GM18505 (cell line): ENCODE data around the gene CHPT1.
"Not testable (repeated sequence)": the region's sequence is repeated elsewhere in the genome, so short reads cannot be mapped to it uniquely, and the experiment has no call there.

Source experiments
- ATAC-seq: cut with Tn5 transposase; IDR thresholded peaks from one replicate; pipeline ENCODE4 v1.9.1; 2021; ENCODE audit not compliant: unreplicated experiment
- POLR2A ChIP-seq: IDR thresholded peaks from 4 replicates; pipeline ENCODE4 v1.6.1; 2011; ENCODE audit warnings: borderline replicate concordance; ENCODE audit not compliant: insufficient read depth, insufficient read length; ENCODE audit errors: extremely low read depth

CHPT1 gene

DNA sequence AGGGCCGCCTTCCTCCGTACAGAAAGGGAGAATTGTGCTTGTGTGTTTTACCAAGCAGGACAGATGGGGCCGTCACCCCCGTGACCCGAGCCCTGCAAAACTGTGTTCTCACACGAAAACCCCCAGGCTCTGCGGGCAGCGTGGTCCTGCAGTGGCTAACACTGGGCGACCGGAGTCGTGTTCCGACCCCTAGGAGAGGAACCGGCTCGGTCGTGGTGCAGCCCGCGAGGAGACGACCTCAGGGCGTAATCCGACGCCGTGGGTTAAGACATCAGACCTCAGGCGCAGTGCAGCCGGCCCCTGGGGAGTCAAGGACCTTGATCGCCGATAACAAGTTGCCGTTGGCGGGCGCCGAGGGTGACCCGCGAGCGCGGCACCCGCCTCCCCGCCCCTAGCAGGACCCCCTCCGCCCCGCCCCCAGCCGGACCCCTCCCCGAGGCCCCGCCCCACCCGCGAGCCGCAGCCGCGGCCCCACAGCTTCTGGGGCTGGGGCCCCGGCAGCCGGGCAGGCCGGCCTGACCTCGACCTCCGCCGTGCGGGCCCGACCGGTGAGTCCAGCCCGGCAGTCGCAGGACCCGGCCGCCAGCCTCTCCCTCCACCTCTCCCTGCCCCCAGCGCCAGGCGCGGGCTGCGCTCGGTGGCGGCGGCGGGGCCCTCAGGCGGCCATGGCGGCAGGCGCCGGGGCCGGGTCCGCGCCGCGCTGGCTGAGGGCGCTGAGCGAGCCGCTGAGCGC lies at the start of gene CHPT1:
Gene CHPT1, plus strand, starts transcription at position 444 of the 733 bp plus-strand sequence. Its CDS starts 222 bp downstream, at position 666.
- TF ChIP-seq POLR2A, result peak; percentile 58

DNA sequence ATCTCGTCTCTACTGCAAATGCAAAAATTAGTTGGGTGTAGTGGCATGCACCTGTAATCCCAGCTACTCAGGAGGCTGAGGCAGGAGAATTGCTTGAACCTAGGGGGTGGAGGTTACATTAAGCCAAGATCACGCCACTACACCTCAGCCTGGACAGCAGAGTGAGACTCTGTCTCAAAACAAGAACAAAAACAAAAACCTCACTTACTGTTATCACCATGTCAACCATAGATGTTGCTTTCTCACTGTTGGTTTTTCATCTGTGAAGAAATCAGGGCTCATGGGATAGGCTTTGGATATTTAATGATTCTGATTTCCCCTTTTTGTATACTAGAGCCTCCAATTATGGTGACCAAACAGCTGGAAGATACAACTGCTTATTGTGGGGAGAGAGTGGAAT lies 49.7 kb upstream of the CHPT1 start:
- ATAC-seq, result no peak
- TF ChIP-seq POLR2A, result no peak

More for the DNA sequence above, at the start of gene CHPT1:
- peak; percentile 63 for ATAC-seq

DNA sequence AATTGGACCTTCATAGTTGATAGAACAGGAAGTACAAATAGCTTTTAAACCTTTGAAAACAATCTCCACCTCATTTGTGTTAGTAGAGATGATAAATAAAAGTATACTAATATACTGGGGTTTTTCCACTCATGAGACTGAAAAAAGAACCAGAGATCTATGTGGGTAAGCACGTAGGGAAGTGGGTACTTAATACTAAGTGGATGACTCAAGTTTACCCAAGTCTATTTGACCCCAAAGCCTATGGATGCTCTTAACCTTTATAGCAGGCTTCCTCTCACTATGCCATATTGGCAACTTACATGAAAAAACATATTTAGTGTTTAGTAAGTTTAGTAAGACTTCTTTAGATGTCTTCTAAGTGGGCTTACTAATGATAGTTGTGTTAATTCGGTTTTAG lies 49.2 kb upstream of the CHPT1 start:
- ATAC-seq, result no peak
- no peak for TF ChIP-seq POLR2A

DNA sequence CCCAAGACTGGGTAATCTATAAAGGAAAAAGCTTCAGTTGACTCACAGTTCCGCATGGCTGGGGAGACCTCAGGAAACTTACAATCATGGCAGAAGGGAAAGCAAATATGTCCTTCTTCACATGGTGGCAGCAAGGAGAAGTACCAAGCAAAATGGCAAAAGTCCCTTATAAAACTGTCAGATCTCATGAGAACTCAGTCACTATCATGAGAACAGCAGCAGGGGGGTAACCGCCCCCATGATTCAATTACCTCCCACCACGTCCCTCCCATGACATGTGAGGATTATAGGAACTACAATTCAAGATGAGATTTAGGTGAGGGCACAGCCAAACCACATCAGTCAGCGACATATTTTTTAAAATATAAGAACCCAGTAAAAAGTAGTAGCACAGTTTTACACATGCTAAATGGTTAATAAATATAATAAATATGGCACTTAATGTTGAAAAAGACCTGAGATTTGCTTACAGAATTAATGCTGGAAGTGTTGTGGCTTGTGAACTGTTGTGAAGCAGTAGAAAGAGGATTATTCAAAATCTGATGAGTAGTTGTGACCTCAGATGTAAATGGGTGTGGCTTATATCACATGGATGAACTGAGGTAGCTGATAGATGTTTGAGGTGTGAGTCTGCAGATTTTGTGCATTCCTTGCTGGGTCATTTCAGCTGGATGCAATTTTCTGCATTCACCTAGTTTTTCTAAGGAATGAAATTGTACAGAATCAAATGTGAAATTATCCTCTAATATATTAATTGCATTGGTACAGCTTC lies 46.9 kb upstream of the CHPT1 start:
- TF ChIP-seq POLR2A, result no peak
- no peak for ATAC-seq

DNA sequence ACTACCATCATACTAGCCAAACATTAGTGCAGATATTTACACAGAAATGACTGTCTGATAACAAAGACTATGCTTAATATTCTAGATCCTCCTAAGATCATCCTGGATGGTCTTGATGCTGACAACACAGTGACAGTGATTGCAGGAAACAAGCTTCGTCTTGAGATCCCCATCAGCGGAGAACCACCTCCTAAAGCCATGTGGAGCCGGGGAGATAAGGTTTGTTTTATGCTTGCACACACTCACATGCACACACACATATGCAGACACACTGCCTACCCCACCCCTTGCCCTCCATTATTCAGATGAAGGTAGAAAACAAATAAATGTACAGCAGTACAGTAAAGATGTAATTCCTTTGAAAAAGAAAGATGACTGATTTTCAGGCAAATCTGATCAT lies 44.4 kb upstream of the CHPT1 start:
- TF ChIP-seq POLR2A, result no peak
- no peak for ATAC-seq

DNA sequence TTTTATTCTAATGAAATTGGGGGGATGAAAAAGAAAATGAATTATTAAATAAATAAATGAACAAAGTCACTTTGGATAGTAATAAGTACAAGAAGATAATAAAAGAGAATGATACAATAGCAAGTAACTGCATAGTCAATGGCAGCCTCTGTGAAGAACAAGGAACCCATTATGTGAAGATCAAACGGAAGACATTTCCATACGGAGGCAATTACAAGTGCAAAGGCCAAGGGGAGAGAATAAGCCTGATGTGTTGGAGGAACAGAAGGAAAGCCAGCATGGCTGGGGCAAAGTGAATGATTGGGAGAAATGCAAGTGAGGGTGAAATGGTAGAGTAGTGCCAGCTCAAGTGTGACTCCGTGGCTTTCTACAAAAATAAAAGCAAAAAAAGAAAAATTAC lies 43.9 kb upstream of the CHPT1 start:
- ATAC-seq, result no peak

DNA sequence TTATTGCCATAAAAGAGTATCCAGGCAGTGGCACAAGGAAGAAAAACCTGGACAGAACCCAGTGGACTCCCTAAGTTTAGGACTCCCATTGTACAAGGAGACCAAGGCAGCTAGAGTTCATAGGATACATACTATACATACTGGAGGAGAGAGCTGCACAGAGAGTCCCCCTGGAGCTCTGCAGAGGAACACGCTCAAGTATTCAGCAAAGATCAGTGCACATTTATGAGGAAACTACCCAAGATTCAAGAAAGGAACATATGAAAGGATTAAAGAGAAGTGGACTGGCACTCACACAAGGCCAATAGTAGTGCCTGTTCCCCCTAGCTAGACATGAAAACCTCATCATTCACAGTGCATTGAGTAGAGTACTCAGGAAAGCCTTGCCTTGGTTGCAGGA lies 43.0 kb upstream of the CHPT1 start:
- TF ChIP-seq POLR2A, result no peak
- no peak for ATAC-seq

More for the DNA sequence above, 43.9 kb upstream of the CHPT1 start:
- TF ChIP-seq POLR2A, result no peak

DNA sequence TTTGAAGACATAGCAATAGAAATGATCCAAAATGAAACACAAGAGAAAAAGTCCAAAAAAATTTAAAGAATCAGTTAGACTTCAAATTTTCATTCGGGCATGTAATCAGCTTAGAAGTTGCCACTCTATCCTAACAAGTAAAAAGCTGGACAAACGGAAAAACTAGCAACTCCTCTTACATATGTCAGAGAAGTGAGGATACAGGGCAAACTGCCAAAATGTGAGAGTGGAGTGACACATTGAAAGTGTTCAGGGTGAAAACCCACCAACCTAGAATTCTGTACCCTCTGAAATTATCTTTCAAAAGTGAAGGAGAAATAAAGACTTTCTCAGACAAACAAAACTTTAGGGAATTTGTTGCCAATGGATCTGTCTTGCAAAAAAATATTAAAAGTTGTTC lies 42.0 kb upstream of the CHPT1 start:
- no peak for TF ChIP-seq POLR2A
- no peak for ATAC-seq

DNA sequence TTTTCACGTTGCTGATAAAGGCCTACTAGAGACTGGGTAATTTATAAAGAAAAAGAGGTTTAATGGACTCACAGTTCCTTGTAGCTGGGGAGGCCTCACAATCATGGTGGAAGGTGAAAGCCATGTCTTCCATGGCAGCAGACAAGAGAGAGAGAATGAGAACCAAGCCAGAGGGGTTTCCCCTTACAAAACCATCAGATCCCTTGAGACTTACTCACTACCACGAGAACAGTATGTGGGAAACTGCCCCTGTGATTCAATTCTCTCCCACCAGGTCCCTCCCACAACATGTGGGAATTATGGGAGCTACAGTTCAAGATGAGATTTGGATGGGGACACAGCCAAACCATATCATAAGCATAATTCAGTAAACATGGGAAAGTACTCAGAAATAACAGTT lies 36.8 kb upstream of the CHPT1 start:
- ATAC-seq, result not testable (repeated sequence)

DNA sequence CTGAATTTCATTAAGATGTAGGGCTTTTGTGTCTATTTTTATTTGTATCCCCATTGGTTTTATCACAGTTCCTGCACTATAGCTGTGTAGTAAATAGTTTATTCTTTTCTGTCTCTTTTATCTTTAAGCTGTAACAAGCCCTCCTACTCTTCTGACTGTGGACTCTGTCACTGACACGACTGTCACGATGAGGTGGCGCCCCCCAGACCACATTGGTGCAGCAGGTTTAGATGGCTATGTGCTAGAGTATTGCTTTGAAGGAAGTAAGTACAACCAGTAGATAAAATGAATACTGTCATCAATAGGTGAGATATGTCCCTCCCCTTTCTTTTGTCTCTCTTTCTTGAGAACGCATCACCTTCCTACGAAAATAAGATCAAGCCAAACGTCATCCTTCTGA lies 34.1 kb upstream of the CHPT1 start:
- no peak for TF ChIP-seq POLR2A
- ATAC-seq, result no peak

DNA sequence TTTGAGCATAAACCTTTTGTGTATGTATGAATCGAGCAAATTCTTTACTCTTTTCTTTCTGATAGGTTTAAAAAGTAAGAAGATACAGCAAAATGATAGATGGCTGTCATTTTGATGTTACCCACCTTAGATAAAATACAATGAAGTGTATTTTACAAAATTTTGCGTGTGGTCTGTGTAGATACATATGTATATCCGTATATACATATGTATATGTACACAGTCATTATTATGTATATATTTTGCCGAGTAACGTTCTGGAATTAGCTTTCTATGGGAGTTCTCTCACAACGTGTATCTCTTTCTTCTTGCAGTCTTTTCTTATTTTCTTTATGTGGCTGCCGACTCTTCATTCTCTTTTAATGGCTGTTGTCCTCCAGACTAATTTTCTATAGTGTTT lies 32.4 kb upstream of the CHPT1 start:
- no peak for TF ChIP-seq POLR2A
- ATAC-seq, result no peak

DNA sequence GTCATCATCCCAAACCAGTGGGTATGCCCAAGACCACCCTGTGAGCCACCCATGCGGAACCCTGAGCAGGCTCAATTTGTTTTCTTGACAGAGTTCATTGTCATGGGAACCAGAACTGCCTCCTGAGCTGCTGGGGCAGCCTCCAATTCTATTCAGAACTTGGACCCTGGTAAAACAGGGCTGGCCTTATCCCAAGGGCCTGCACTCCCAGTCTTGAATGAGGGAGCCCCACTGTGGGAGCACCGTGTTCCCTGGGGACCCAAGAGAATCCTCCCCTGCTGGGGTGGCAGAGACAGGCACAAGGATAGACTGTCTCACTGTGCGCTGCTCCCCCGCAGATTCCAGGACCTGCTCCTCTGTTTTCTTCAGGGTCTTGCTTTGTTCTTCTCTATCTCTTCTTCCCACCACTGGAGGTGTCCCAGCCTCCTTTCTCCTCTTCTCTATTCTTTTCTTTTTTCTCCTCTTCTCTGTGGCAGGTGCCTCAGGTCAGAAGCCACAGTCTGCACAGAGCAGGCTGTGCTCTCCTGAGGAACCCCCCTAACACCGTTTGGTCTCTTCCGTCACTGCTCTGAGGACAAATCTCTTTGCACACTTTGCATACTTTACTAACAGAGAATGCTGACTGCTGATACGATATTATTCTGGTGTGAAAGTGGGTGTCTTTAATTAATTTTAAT lies 31.2 kb upstream of the CHPT1 start:
- no peak for TF ChIP-seq POLR2A
- no peak for ATAC-seq

DNA sequence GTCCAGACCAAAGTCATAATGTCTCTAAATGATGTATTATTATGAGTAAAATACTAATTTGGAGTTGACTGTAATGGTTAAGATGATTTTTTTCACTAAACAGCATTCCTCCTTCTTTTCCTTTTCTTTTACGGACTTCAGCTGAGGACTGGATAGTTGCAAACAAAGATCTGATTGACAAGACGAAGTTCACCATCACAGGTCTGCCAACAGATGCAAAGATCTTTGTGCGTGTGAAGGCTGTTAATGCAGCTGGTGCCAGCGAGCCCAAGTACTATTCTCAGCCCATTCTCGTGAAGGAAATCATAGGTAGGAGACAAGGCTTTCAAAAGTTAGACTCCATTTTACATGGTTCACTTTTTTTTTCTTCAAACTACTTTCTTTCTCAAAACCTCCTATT lies 29.8 kb upstream of the CHPT1 start:
- ATAC-seq, result no peak
- no peak for TF ChIP-seq POLR2A

DNA sequence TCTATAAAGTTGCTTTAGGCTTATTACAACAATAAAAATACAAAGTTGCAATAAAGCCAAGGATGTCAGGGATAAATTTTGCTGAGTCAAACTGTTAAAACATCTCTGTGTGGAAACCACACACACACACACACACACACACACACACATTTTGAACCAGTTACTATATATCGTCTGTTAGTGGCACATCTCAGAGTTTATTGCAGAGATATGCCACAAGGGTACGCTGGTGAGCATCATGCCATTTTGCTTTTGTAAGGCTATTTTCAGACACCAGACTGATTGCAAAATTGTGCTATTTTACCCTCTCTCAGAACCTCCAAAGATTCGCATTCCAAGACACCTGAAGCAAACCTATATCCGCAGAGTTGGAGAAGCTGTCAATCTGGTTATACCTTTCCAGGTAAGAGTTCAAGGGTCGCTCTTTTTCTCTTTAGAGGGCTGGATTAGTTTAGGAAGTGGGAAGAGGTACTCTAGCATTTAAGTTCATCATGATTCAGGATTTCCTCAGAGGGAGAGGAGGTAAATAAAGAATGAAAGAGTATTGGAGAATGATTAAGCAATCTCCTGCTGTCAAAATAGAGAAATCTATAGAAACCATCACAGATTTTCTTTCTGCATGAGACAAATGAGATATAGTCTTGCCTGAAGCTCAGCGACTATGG lies 27.3 kb upstream of the CHPT1 start:
- ATAC-seq, result no peak
- no peak for TF ChIP-seq POLR2A

DNA sequence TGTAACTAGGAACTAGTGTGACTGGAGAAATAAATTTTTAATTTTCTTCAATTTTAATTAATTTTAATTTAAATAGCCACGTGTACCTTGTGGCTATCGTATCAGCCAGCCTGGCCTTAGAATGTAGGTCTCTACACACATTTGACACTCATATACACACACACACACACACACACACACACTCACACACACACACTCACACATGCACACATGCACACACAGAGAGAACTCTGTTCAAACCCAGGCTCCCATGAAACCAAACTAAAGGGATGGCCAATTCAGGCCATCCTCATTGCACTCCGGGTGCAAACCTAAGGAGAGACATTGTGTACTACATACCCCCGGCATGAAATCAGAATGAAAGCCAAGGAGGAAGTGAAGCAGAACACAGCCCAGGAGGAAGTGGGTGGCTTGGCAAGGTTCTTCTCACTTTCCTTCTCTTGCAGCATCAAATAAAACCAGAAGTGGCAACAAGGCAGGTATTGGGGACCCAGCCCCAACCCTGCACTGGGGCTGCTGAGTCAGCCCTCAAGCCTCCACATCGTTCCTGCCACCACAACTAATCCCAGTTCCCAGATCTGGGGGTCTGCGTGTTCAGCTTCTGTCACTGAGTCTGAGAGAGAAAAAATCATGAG lies 26.2 kb upstream of the CHPT1 start:
- peak; percentile 84 for ATAC-seq
- TF ChIP-seq POLR2A, result no peak
